ENCODE results near the gene FBXL14.

DNA sequence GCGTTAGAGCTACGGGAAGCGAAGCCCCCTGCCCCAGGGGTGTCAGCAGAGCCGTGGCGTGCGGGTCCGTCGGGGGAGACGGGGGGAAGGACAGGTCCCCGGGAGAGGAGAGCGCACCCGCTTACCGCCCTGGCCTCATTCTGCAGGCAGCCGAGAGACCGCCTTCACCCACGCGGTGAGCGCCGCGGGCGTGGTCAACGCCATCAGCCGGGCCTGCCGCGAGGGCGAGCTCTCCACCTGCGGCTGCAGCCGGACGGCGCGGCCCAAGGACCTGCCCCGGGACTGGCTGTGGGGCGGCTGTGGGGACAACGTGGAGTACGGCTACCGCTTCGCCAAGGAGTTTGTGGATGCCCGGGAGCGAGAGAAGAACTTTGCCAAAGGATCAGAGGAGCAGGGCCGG, 45.2 kb upstream of the FBXL14 start:
- TF ChIP-seq, protein P1, sequence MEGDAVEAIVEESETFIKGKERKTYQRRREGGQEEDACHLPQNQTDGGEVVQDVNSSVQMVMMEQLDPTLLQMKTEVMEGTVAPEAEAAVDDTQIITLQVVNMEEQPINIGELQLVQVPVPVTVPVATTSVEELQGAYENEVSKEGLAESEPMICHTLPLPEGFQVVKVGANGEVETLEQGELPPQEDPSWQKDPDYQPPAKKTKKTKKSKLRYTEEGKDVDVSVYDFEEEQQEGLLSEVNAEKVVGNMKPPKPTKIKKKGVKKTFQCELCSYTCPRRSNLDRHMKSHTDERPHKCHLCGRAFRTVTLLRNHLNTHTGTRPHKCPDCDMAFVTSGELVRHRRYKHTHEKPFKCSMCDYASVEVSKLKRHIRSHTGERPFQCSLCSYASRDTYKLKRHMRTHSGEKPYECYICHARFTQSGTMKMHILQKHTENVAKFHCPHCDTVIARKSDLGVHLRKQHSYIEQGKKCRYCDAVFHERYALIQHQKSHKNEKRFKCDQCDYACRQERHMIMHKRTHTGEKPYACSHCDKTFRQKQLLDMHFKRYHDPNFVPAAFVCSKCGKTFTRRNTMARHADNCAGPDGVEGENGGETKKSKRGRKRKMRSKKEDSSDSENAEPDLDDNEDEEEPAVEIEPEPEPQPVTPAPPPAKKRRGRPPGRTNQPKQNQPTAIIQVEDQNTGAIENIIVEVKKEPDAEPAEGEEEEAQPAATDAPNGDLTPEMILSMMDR (IDR thresholded peaks at IDR 0.05): no peak
- TF ChIP-seq POLR2A (IDR thresholded peaks at IDR 0.05): no peak
